ENCODE measurements around the gene UNC5A. TPM values are rescaled to one million over a fixed set of nuclear protein-coding genes. Genes with fewer than 3 reads are reported as not detected.

UNC5A gene
- total RNA-seq, 1 experiment from 2014 or later, result 0.13 TPM

DNA sequence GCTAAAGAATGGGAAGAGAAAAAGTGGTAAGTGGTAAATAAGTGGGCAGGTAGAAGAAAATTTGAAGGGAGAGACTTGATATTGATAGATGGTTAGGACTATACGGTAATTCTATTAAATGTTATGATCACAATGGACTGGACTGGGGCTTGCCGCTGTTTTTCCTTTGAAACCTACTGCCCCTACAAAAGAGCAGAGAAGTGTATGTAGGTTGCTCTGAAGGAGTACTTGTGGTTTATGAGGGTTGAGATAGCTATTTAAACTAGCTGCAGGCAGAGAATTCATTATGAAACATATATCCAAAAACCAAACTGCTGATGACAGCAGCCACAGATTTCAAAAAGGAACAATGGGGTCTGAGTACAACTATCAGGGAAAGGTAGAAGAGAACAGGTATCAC lies 105.5 kb downstream of the UNC5A start:
- Histone ChIP-seq H3K36me3 (ENCODE audit: control insufficient read depth, insufficient read depth, low read length) (peaks cover 7% of the 10 kb centered on the region; the same call in 1 of the 2 replicates), H3K4me1 (ENCODE audit: control insufficient read depth, insufficient read depth, low read length) (no peaks in the 10 kb centered on the region), H3K9me3 (ENCODE audit: control insufficient read depth, insufficient read depth, low read depth, low read length) (no peaks in the 10 kb centered on the region), H3K27ac (ENCODE audit: low read length) (no peak overlapping the region), H3K27me3 (ENCODE audit: control insufficient read depth, insufficient read depth, low read length) (no peaks in the 10 kb centered on the region), H3K4me3 (ENCODE audit: low read depth in 2 of 2, low read length in 2 of 2) (no peak overlapping the region)
- DNase-seq (ENCODE audit: low read depth, low spot score) (no peak), ATAC-seq (no peak)
- CTCF ChIA-PET, result no interaction called here
- in situ Hi-C loops (cut with HindIII; ENCODE audit: low pct_unique_long_range_greater_than_20kb, low sequenced_read_pairs), result no loop called here
- POLR2A ChIA-PET, result interaction anchor here (0.7 kb wide), 1 partner anchor 14 kb away, joined by 4 read pairs; no protein-coding TSS in a partner anchor
- intact Hi-C loops (cut with micrococcal nuclease; ENCODE audit: unreplicated experiment), result no loop called here
- no TSS peak for BruUV-seq (replicated peaks)
- TF ChIP-seq, protein P1, sequence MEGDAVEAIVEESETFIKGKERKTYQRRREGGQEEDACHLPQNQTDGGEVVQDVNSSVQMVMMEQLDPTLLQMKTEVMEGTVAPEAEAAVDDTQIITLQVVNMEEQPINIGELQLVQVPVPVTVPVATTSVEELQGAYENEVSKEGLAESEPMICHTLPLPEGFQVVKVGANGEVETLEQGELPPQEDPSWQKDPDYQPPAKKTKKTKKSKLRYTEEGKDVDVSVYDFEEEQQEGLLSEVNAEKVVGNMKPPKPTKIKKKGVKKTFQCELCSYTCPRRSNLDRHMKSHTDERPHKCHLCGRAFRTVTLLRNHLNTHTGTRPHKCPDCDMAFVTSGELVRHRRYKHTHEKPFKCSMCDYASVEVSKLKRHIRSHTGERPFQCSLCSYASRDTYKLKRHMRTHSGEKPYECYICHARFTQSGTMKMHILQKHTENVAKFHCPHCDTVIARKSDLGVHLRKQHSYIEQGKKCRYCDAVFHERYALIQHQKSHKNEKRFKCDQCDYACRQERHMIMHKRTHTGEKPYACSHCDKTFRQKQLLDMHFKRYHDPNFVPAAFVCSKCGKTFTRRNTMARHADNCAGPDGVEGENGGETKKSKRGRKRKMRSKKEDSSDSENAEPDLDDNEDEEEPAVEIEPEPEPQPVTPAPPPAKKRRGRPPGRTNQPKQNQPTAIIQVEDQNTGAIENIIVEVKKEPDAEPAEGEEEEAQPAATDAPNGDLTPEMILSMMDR (IDR thresholded peaks at IDR 0.05), result no peak
- TF ChIP-seq POLR2AphosphoS5 (IDR thresholded peaks at IDR 0.05; ENCODE audit: low read depth, low read length) (no peak), SIN3A (IDR thresholded peaks at IDR 0.05; ENCODE audit: borderline replicate concordance, insufficient read depth, low read depth, low read length) (no peak)
- TF ChIP-seq, protein P2, sequence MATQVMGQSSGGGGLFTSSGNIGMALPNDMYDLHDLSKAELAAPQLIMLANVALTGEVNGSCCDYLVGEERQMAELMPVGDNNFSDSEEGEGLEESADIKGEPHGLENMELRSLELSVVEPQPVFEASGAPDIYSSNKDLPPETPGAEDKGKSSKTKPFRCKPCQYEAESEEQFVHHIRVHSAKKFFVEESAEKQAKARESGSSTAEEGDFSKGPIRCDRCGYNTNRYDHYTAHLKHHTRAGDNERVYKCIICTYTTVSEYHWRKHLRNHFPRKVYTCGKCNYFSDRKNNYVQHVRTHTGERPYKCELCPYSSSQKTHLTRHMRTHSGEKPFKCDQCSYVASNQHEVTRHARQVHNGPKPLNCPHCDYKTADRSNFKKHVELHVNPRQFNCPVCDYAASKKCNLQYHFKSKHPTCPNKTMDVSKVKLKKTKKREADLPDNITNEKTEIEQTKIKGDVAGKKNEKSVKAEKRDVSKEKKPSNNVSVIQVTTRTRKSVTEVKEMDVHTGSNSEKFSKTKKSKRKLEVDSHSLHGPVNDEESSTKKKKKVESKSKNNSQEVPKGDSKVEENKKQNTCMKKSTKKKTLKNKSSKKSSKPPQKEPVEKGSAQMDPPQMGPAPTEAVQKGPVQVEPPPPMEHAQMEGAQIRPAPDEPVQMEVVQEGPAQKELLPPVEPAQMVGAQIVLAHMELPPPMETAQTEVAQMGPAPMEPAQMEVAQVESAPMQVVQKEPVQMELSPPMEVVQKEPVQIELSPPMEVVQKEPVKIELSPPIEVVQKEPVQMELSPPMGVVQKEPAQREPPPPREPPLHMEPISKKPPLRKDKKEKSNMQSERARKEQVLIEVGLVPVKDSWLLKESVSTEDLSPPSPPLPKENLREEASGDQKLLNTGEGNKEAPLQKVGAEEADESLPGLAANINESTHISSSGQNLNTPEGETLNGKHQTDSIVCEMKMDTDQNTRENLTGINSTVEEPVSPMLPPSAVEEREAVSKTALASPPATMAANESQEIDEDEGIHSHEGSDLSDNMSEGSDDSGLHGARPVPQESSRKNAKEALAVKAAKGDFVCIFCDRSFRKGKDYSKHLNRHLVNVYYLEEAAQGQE (IDR thresholded peaks at IDR 0.05; ENCODE audit: insufficient read depth in 1 of 2, low read depth in 2 of 2, low read length in 1 of 2), result no peak

DNA sequence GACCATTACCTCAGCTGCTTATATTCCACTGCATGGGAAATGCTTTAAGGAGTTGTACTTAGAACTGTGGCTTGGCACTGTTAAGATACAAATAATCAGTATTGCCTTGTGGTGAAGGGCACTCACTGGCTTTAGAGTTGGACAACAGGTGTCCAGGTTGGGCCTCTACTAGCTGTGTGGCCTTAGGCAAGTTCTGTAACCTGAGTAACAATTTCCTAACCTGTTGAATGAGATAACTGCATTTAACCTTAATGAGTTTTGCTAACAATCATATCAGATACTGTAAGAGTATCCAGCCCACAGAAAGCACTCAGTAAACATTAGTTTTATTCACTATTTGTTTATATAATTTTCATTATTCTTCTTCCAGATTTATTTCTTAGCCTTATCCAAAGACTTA lies 106.0 kb downstream of the UNC5A start:
- Histone ChIP-seq H3K36me3 (ENCODE audit: control insufficient read depth, insufficient read depth, low read length) (peaks cover 7% of the 10 kb centered on the region; the same call in 1 of the 2 replicates), H3K9me3 (ENCODE audit: control insufficient read depth, insufficient read depth, low read depth, low read length) (no peaks in the 10 kb centered on the region), H3K4me1 (ENCODE audit: control insufficient read depth, insufficient read depth, low read length) (no peaks in the 10 kb centered on the region), H3K4me3 (ENCODE audit: low read depth in 2 of 2, low read length in 2 of 2) (no peak overlapping the region), H3K27ac (ENCODE audit: low read length) (no peak overlapping the region), H3K27me3 (ENCODE audit: control insufficient read depth, insufficient read depth, low read length) (no peaks in the 10 kb centered on the region)
- DNase-seq (ENCODE audit: low read depth, low spot score) (no peak), ATAC-seq (no peak)
- intact Hi-C loops (cut with micrococcal nuclease; ENCODE audit: unreplicated experiment), result no loop called here
- TF ChIP-seq, protein P1 (IDR thresholded peaks at IDR 0.05), result no peak
- TF ChIP-seq TCF7L2 (IDR thresholded peaks at IDR 0.05; ENCODE audit: low read depth, low read length), result no peak
- TF ChIP-seq POLR2AphosphoS5 (IDR thresholded peaks at IDR 0.05; ENCODE audit: low read depth, low read length), result no peak
- no peak for TF ChIP-seq SIN3A (IDR thresholded peaks at IDR 0.05; ENCODE audit: borderline replicate concordance, insufficient read depth, low read depth, low read length)
- TF ChIP-seq, protein P2 (IDR thresholded peaks at IDR 0.05; ENCODE audit: insufficient read depth in 1 of 2, low read depth in 2 of 2, low read length in 1 of 2), result no peak
- POLR2A ChIA-PET, result no interaction called here
- in situ Hi-C loops (cut with HindIII; ENCODE audit: low pct_unique_long_range_greater_than_20kb, low sequenced_read_pairs), result no loop called here
- no TSS peak for BruUV-seq (replicated peaks)
- CTCF ChIA-PET, result no interaction called here
